Loucy (cell line): ENCODE results near the gene ATP10B.

Experiments
- H2AFZ ChIP-seq: fragments of 200-600 bp; sonication (generic); 2 replicates; pipeline ENCODE4 v1.6.0; 2016; ENCODE audit warnings: antibody characterized with exemption, mild to moderate bottlenecking, low read length, moderate library complexity
- H3F3A ChIP-seq: fragments of 200-600 bp; 2 replicates; pipeline ENCODE4 v1.6.0; 2016; ENCODE audit warnings: antibody characterized with exemption, low read depth, mild to moderate bottlenecking
- H3K27me3 ChIP-seq: fragments of 200-600 bp; sonication (generic); 2 replicates; pipeline ENCODE4 v1.6.1; 2014; ENCODE audit warnings: low read length, mild to moderate bottlenecking; ENCODE audit not compliant: insufficient read depth, poor library complexity, severe bottlenecking
- H3K36me3 ChIP-seq: fragments of 200-600 bp; sonication (generic); 2 replicates; pipeline ENCODE4 v1.6.1; 2016; ENCODE audit warnings: low read length; ENCODE audit not compliant: insufficient read depth
- H3K4me1 ChIP-seq: fragments of 200-600 bp; sonication (generic); 2 replicates; pipeline ENCODE4 v1.5.1; 2014; ENCODE audit warnings: low read length, mild to moderate bottlenecking; ENCODE audit not compliant: insufficient read depth, poor library complexity, severe bottlenecking
- H3K4me2 ChIP-seq: fragments of 200-600 bp; sonication (generic); 2 replicates; pipeline ENCODE4 v1.6.0; 2014; ENCODE audit warnings: antibody characterized with exemption, low read length, low read depth, mild to moderate bottlenecking; ENCODE audit not compliant: poor library complexity, severe bottlenecking
- H3K4me3 ChIP-seq: fragments of 200-600 bp; sonication (generic); 2 replicates; pipeline ENCODE4 v1.5.1; 2014; ENCODE audit warnings: low read length, mild to moderate bottlenecking, mixed read lengths; ENCODE audit not compliant: poor library complexity, severe bottlenecking
- H3K79me2 ChIP-seq: fragments of 200-600 bp; sonication (generic); 2 replicates; pipeline ENCODE4 v1.6.1; 2014; ENCODE audit warnings: low read length; ENCODE audit not compliant: insufficient read depth
- H3K9ac ChIP-seq: fragments of 200-600 bp; sonication (generic); 2 replicates; pipeline ENCODE4 v1.6.0; 2014; ENCODE audit warnings: mild to moderate bottlenecking, low read depth, low read length, moderate library complexity; ENCODE audit not compliant: poor library complexity, severe bottlenecking
- H3K9me2 ChIP-seq: fragments of 200-600 bp; sonication (generic); replicated peaks from 2 replicates; pipeline ENCODE4 v1.6.1; 2016; ENCODE audit warnings: low read depth, low read length, mixed read lengths
- H3K9me3 ChIP-seq: fragments of 200-600 bp; sonication (generic); 2 replicates; pipeline ENCODE4 v1.6.1; 2014; ENCODE audit warnings: mild to moderate bottlenecking, antibody characterized with exemption, low read length, low read depth; ENCODE audit not compliant: insufficient read depth
- H4K20me1 ChIP-seq: fragments of 200-600 bp; sonication (generic); 2 replicates; pipeline ENCODE4 v1.6.0; 2014; ENCODE audit warnings: antibody characterized with exemption, low read length, mild to moderate bottlenecking; ENCODE audit not compliant: insufficient read depth, poor library complexity, severe bottlenecking
- EZH2phosphoT487 ChIP-seq: fragments of 200-600 bp; IDR thresholded peaks from 2 replicates; pipeline ENCODE4 v1.6.1; 2018; ENCODE audit warnings: antibody characterized with exemption, mild to moderate bottlenecking, moderate library complexity, borderline replicate concordance
- TF ChIP-seq, protein P1 (sequence below): fragments of 200-600 bp; sonication (generic); conservative IDR thresholded peaks from 2 replicates; pipeline ENCODE4 v1.5.1; 2014; ENCODE audit warnings: mild to moderate bottlenecking, antibody characterized with exemption, low read length

ATP10B gene

DNA sequence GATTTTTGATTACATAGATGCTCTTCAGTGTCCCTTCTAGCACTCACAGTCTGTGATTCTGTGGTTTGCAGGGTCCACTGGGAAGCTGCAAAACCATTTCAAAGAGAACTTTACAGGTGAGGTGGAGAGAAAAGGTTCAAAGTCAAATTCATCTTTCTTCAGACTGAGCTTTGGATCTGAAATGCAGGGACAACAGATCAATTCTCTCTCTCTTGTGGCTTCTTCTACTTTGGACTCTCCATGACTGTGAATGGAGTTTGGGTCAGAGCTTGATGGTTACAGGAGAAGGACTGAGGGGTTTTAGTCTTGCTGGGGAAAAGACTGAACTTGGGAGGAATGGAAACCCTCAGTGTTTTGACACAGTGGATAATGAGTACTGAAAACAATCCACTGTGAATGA is 338.5 kb downstream of the ATP10B start:
- no peaks in the 10 kb centered on the region for H4K20me1 ChIP-seq
- no peak overlapping the region for H3K9ac ChIP-seq
- no peaks in the 10 kb centered on the region for H3K79me2 ChIP-seq
- H3F3A ChIP-seq: no peaks in the 10 kb centered on the region
- no peak for TF ChIP-seq EZH2phosphoT487
- TF ChIP-seq, protein P1, sequence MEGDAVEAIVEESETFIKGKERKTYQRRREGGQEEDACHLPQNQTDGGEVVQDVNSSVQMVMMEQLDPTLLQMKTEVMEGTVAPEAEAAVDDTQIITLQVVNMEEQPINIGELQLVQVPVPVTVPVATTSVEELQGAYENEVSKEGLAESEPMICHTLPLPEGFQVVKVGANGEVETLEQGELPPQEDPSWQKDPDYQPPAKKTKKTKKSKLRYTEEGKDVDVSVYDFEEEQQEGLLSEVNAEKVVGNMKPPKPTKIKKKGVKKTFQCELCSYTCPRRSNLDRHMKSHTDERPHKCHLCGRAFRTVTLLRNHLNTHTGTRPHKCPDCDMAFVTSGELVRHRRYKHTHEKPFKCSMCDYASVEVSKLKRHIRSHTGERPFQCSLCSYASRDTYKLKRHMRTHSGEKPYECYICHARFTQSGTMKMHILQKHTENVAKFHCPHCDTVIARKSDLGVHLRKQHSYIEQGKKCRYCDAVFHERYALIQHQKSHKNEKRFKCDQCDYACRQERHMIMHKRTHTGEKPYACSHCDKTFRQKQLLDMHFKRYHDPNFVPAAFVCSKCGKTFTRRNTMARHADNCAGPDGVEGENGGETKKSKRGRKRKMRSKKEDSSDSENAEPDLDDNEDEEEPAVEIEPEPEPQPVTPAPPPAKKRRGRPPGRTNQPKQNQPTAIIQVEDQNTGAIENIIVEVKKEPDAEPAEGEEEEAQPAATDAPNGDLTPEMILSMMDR: no peak
- H3K36me3 ChIP-seq: no peaks in the 10 kb centered on the region
- no peak overlapping the region for H3K4me3 ChIP-seq
- H3K4me2 ChIP-seq: no peak overlapping the region
- H3K27me3 ChIP-seq: no peaks in the 10 kb centered on the region
- no peaks in the 10 kb centered on the region for H3K9me2 ChIP-seq
- no peaks in the 10 kb centered on the region for H3K9me3 ChIP-seq
- no peak overlapping the region for H2AFZ ChIP-seq
- peaks cover 2% of the 10 kb centered on the region for H3K4me1 ChIP-seq
